GM12872 (cell line): ENCODE results near the gene TNNT2.
A peak's percentile ranks its signal among the peaks of the same experiment; 100 is the strongest.

Experiments used
- CTCF ChIP-seq: IDR thresholded peaks from 3 replicates; pipeline ENCODE4 v1.5.1; 2011; ENCODE audit warnings: low read depth, mild to moderate bottlenecking, low read length, moderate library complexity; ENCODE audit not compliant: insufficient read depth

TNNT2 gene

GRCh38 chr1:201365251-201365650 lies 12.2 kb downstream of the TNNT2 start:
- TF ChIP-seq CTCF = no peak

- no peak for TF ChIP-seq CTCF
These were observed 12.7 kb downstream of the TNNT2 start for GRCh38 chr1:201364808-201365105.

- TF ChIP-seq CTCF = no peak
These were observed 14.0 kb downstream of the TNNT2 start for GRCh38 chr1:201363467-201363866.

GRCh38 chr1:201362906-201363305 lies 14.6 kb downstream of the TNNT2 start:
- TF ChIP-seq CTCF = no peak

GRCh38 chr1:201361652-201362504 lies 15.6 kb downstream of the TNNT2 start:
- TF ChIP-seq CTCF = peak; percentile 86

GRCh38 chr1:201360901-201361651 lies 16.4 kb downstream of the TNNT2 start:
- no peak for TF ChIP-seq CTCF

- no peak for TF ChIP-seq CTCF
These were observed 17.0 kb downstream of the TNNT2 start for GRCh38 chr1:201360486-201360885.
